Ovary (tissue), 3 donors: ENCODE results near the gene FBXO36.

Experiments used
- CTCF ChIP-seq, 3 donors: fragments of 450-650 bp in 2 of 3; fragments of 200-600 bp in 1 of 3; IDR thresholded peaks; one replicate each; pipeline versions ENCODE4 v1.5.1 to v1.8.0; 2016 to 2022; ENCODE audit warnings: antibody characterized with exemption in 3 of 3, mild to moderate bottlenecking in 1 of 3
- POLR2A ChIP-seq: fragments of 450-650 bp; IDR thresholded peaks from one replicate; pipeline ENCODE4 v1.6.1; 2017; ENCODE audit warnings: antibody characterized with exemption, mild to moderate bottlenecking, moderate library complexity
- donor health status: DM: no; HTN: no; CAD: no.

- TF ChIP-seq CTCF (IDR thresholded peaks at IDR 0.05) (no peak), POLR2A (no peak)
These were observed 33.3 kb upstream of the FBXO36 start for GRCh38 chr2:229889023-229889422.
